ENCODE measurements around the gene CCL5.

CCL5 gene

GRCh38 chr17:35872196-35872980 lies 7.8 kb downstream of the CCL5 start:
- TF ChIP-seq CTCF (IDR thresholded peaks at IDR 0.05), result no peak

GRCh38 chr17:35870906-35871819 lies 9.0 kb downstream of the CCL5 start:
- TF ChIP-seq CTCF (IDR thresholded peaks at IDR 0.05), result no peak

DNA sequence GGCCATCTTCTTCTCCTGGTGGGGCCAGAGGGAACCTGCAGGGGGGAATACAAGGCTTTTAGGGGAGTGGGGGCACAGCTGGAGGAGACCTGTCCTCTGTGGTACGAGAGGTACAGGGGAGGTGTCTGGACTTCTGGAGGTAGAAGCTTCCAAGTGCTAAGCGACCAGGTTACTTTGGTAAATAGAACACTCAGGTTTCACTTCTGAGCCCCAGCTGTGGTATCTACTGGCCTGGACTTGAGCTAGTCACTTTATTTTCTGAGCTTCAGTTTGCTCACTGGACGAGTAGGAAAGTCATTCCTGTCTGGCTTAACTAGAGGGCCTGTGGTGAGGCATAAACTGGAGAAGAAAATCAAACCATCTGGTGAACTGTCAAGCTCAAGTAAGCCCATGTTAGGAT lies 11.4 kb downstream of the CCL5 start, which contains the start of gene HEATR9:
HEATR9 (minus strand) TSS at position 155 of the 400 bp plus-strand sequence; CDS start at position 6, 149 bp downstream.
- no peak for TF ChIP-seq CTCF (IDR thresholded peaks at IDR 0.05)

DNA sequence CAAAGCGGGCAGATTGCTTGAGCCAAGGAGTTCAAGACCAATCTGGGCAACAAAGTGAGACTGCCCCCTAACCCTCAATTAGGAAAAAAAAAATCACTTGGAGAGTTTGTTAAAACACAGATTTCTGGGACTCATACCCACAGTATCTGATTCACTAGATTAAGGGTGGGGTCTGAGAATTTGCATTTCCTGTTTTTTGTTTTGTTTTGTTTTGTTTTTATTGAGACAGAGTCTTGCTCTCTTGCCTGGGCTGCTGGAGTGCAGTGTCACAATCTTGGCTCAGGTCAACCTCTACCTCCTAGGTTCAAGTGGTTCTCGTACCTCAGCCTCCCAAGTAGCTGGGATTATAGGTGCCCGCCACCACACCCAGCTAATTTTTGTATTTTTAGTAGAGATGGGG lies 12.6 kb downstream of the CCL5 start:
- TF ChIP-seq CTCF (IDR thresholded peaks at IDR 0.05), result no peak

DNA sequence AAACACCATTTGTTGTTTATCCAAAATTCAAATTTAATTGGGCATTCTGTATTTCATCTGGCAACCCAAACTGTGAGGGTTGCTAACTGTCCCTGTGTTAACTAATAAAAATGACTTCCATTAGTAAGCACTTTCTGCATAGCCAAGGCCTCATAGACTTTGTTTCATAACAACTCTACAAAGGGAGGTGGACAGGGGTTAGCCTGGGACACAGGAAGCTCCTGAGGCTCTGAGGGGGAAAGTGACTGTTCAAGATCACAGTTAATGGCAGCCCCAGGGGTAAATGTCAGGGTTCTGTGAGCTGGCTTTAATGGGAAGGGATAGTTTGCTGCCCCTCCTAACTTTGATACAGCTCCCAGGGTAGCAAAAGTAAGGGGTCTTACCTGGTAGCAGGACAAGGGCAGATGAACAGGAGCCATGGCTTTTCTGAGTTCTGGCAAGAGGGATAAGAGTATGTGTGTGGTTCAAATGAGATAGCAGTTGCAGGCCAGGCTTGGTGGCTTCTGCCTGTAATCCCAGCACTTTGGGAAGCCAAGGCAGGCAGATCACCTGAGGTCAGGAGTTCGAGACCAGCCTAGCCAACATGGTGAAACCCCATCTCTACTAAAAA lies 13.7 kb downstream of the CCL5 start:
- TF ChIP-seq CTCF (IDR thresholded peaks at IDR 0.05), result no peak

- TF ChIP-seq CTCF (IDR thresholded peaks at IDR 0.05), result no peak
These were observed 14.5 kb downstream of the CCL5 start for GRCh38 chr17:35865412-35866340.
